NT2/D1 (cell line): Measurements from ENCODE around the gene DPT.

Source experiments
- DNase-seq: peaks from one replicate; pipeline ENCODE4 v3.0.0-alpha.2; 2011; ENCODE audit warnings: low read depth, low spot score
- H3K27me3 ChIP-seq: 2 replicates; pipeline ENCODE4 v1.6.0; 2011; ENCODE audit warnings: mild to moderate bottlenecking; ENCODE audit not compliant: insufficient read length, insufficient read depth
- H3K36me3 ChIP-seq: 2 replicates; pipeline ENCODE4 v1.6.1; 2011; ENCODE audit warnings: mild to moderate bottlenecking, low read length, mixed read lengths; ENCODE audit not compliant: insufficient read depth, insufficient read length
- H3K4me1 ChIP-seq: 2 replicates; pipeline ENCODE4 v1.5.1; 2011; ENCODE audit not compliant: insufficient read depth, insufficient read length
- H3K4me3 ChIP-seq: 2 replicates; pipeline ENCODE4 v1.5.1; 2011; ENCODE audit warnings: low read depth; ENCODE audit not compliant: insufficient read length
- H3K9ac ChIP-seq: 2 replicates; pipeline ENCODE4 v1.6.0; 2011; ENCODE audit warnings: low read depth; ENCODE audit not compliant: insufficient read length
- H3K9me3 ChIP-seq: 2 replicates; pipeline ENCODE4 v1.5.1; 2011; ENCODE audit warnings: mild to moderate bottlenecking, low read length; ENCODE audit not compliant: insufficient read depth
- SUZ12 ChIP-seq: IDR thresholded peaks from 2 replicates; pipeline ENCODE4 v1.6.1; 2011; ENCODE audit not compliant: insufficient read length, insufficient read depth; ENCODE audit errors: extremely low read depth
- YY1 ChIP-seq: IDR thresholded peaks from 2 replicates; pipeline ENCODE4 v1.6.1; 2011; ENCODE audit not compliant: insufficient read length, insufficient read depth
- ZNF274 ChIP-seq: IDR thresholded peaks from 2 replicates; pipeline ENCODE4 v1.6.1; 2011; ENCODE audit warnings: mild to moderate bottlenecking, low read depth, low read length

The DPT gene

DNA sequence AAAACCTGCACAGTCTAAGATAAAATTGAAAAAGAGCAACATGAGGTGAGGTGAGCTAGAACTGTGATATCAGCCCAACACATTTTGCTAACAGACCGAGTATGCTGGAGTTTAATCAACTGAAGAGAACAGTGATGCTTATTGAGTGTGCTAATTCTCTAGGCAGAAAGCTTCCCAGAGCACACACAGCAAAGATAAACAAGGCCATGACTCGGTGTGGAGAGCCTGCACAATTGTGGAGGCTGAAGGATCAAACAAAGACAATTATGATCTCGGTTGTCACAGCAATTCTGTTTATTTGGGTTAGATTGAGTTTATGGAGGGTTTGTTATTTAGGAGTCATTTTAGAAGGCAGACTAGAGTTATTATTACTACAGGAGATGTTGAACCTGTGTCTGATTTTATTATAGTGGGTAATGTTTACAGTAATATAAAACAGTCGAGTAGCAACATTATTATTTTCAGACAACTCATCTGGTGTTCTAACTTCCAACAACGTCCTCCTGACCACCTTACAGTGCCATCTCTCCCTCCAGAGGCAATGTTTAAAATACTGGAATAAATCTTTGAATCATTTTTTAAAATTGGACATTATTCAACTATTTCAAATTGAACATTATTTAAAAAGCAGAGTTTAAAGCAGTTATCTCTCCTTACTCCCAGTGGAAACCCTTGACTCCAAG lies 40.2 kb downstream of the DPT start:
- H3K9me3 ChIP-seq: no peaks in the 10 kb centered on the region
- H3K9ac ChIP-seq: no peak overlapping the region
- H3K4me3 ChIP-seq: no peak overlapping the region
- no peaks in the 10 kb centered on the region for H3K27me3 ChIP-seq
- TF ChIP-seq YY1 (no peak), SUZ12 (no peak), ZNF274 (no peak)
- no peak for DNase-seq
- no peaks in the 10 kb centered on the region for H3K4me1 ChIP-seq
- no peaks in the 10 kb centered on the region for H3K36me3 ChIP-seq

DNA sequence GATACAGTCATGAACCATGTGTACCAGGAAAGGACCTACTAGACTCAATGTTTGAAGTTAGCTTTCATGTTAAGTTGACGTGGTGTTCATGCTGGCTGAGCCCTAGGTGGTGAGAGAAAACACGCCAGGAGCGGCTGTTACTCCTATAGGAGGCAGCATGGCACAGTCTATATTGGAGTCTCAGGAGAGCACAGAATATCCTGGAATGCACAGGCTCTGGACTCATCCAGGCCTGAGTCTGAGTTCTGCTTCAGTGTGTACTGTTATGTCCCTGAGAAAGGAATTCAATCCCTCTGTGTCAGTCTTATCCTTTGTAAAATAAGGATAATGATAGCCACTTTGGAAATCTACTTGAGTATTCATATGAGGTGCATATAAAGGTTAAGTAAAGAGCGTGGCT lies 41.2 kb downstream of the DPT start:
- H3K9ac ChIP-seq: no peak overlapping the region
- TF ChIP-seq ZNF274: no peak
- TF ChIP-seq SUZ12: no peak
- TF ChIP-seq YY1: no peak

GRCh38 chr1:168686666-168687065 lies 42.3 kb downstream of the DPT start:
- DNase-seq: no peak
- H3K9me3 ChIP-seq: no peaks in the 10 kb centered on the region; the same call in 1 of the 2 replicates
- H3K36me3 ChIP-seq: no peaks in the 10 kb centered on the region
- H3K4me3 ChIP-seq: no peak overlapping the region
- no peak for TF ChIP-seq ZNF274
- no peaks in the 10 kb centered on the region for H3K27me3 ChIP-seq
- no peaks in the 10 kb centered on the region for H3K4me1 ChIP-seq
- H3K9ac ChIP-seq: no peak overlapping the region

More for the DNA sequence above, 41.2 kb downstream of the DPT start:
- H3K36me3 ChIP-seq: no peaks in the 10 kb centered on the region
- H3K4me3 ChIP-seq: no peak overlapping the region
- no peaks in the 10 kb centered on the region; the same call in 1 of the 2 replicates for H3K9me3 ChIP-seq
- H3K4me1 ChIP-seq: no peaks in the 10 kb centered on the region
- no peaks in the 10 kb centered on the region for H3K27me3 ChIP-seq
- DNase-seq: no peak

DNA sequence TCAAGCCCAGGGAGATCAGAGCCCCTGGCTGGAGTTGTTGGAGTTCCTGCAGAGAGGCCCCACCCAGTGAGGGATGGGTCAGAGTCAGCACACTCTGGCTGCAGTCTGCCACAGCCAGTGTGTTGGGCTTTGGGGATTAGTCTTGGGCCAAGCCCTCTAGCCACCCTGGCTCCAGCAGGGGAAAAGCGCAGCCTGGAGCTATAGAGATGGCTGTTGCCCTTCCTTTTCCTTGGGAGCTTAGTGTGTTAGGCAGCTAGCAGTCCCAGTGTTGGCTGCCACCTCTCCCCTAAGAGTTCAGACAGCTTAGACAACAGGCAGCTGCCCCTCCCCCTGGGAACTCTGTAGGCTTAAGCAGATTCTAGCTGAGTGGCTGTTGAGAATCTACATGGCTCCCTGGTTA lies 45.1 kb downstream of the DPT start:
- DNase-seq: no peak
- no peaks in the 10 kb centered on the region for H3K27me3 ChIP-seq
- TF ChIP-seq YY1: no peak
- no peak for TF ChIP-seq SUZ12
- TF ChIP-seq ZNF274: no peak
- H3K4me3 ChIP-seq: no peak overlapping the region
- no peaks in the 10 kb centered on the region for H3K4me1 ChIP-seq
- H3K36me3 ChIP-seq: no peaks in the 10 kb centered on the region
- H3K9ac ChIP-seq: no peak overlapping the region
- H3K9me3 ChIP-seq: no peaks in the 10 kb centered on the region; the same call in 1 of the 2 replicates

DNA sequence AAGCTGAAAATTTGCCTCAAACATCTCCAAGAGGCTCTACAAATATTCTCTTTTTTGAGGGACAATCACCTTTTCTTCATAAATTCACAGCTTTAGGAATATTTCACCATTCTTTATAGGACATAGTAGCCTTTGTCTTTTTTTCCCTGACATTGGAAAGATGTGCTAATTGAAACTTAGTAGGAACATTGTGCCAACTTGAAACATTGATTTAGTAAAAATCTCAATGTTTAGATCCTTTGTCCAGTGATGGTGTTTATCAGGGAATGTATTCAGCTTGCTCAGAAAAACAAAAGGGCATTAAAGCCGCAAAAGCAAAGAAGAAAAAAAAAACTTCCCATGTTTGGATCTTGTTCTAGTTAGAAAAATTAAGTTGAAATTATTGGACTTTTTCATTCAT lies 52.1 kb downstream of the DPT start:
- TF ChIP-seq SUZ12 (no peak), YY1 (no peak), ZNF274 (no peak)
- H3K4me1 ChIP-seq: no peaks in the 10 kb centered on the region
- no peak overlapping the region for H3K9ac ChIP-seq
- H3K9me3 ChIP-seq: no peaks in the 10 kb centered on the region
- DNase-seq: no peak
- H3K36me3 ChIP-seq: no peaks in the 10 kb centered on the region
- H3K27me3 ChIP-seq: no peaks in the 10 kb centered on the region
- H3K4me3 ChIP-seq: no peak overlapping the region

DNA sequence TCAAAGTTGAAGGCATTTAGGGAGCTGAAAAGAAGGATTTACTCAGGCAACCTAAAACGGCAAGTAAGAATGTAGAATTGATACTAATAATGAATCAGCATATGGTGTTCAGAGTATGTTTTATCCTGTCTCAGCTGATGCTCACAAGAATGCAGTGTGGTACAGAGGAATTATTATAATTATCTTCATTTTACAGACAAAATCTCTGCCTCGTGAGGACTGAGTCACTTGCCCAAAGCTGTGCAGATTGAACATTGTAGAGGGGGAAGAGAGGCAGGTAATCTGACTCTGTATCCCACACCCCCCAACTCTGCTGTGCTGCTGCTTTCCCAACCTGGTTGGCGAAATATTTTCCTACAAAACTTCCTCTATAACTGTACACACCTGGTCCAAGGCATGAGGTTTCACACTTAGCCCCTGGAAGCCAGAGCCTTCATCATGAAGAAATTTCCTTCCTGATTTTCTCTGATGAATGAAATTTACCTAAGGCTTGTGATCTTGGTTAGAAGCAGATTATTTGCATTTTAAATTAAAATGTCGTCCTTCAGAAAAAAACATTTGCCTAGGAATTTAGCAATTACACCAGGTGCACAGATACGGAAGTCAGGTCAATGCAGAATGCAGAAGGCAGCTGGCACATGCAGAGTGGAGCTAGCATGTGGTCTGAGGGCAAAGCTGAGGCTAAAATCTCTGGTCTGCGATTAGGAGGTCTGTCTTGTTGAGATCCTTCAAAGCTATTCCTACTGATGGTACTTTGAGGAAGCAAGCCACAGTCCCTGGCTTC lies 52.8 kb downstream of the DPT start:
- Histone ChIP-seq H3K4me1 (no peaks in the 10 kb centered on the region), H3K9me3 (no peaks in the 10 kb centered on the region), H3K4me3 (no peak overlapping the region), H3K9ac (no peak overlapping the region), H3K27me3 (no peaks in the 10 kb centered on the region), H3K36me3 (no peaks in the 10 kb centered on the region)
- no peak for DNase-seq
- TF ChIP-seq YY1 (no peak), ZNF274 (no peak)

DNA sequence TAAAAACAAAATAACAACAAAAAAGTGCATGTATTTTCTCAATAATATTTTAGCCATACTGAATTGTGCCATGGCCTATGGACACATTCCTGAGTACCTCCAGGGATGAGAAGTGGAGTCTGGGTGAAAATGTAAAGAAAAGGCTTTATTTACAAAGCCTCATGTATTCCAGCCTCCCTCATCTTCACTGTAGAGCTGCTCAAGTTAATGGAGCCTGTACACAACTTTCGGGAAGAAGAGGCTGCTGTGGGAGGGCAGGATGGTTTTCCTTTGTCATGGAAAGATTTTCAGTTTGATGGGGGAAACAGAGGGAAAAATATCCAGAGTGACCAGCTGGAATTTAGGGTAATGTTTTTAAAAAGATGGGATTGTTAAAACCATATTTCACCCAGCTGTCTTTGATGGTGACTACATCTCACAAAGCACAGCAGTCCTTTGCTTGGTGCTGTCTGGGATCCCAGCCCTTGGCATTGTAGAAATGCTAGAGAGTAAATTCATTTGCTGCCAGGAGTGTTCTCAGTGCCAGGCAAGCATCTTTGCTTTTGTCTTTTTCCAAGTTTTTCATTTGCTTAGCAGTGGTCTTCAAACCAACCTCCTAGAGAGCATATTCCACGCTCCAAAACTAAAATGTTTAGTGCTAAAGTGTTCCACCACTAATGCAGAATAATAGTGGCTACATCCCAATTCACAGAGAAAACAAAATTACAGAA lies 54.9 kb downstream of the DPT start:
- no peak overlapping the region for H3K4me3 ChIP-seq
- no peaks in the 10 kb centered on the region for H3K36me3 ChIP-seq
- no peaks in the 10 kb centered on the region for H3K27me3 ChIP-seq
- TF ChIP-seq SUZ12 (no peak), ZNF274 (no peak), YY1 (no peak)
- no peak overlapping the region for H3K9ac ChIP-seq
- no peaks in the 10 kb centered on the region for H3K4me1 ChIP-seq
- no peaks in the 10 kb centered on the region for H3K9me3 ChIP-seq
- DNase-seq: no peak
